HUES48 (cell line): ENCODE results near the gene LRRC15.

Experiments used
- H3K27ac ChIP-seq: one replicate; pipeline ENCODE4 v1.7.0; 2013; ENCODE audit warnings: low read depth, low read length, inconsistent platforms
- H3K27me3 ChIP-seq: 2 replicates; pipeline ENCODE4 v1.6.1; 2013; ENCODE audit warnings: mild to moderate bottlenecking, low read length; ENCODE audit not compliant: control insufficient read depth, insufficient read depth
- H3K36me3 ChIP-seq: 2 replicates; pipeline ENCODE4 v1.6.1; 2013; ENCODE audit warnings: low read length; ENCODE audit not compliant: control insufficient read depth, insufficient read depth
- H3K4me1 ChIP-seq: 2 replicates; pipeline ENCODE4 v1.6.1; 2013; ENCODE audit warnings: mild to moderate bottlenecking, low read length; ENCODE audit not compliant: control insufficient read depth, insufficient read depth
- H3K4me3 ChIP-seq: 2 replicates; pipeline ENCODE4 v1.5.1; 2013; ENCODE audit warnings: mild to moderate bottlenecking, low read depth, low read length
- H3K9ac ChIP-seq: 2 replicates; pipeline ENCODE4 v1.6.1; 2013; ENCODE audit warnings: mild to moderate bottlenecking, low read depth, low read length, moderate library complexity
- H3K9me3 ChIP-seq: 2 replicates; pipeline ENCODE4 v1.6.1; 2013; ENCODE audit warnings: low read length; ENCODE audit not compliant: control insufficient read depth, insufficient read depth

The LRRC15 gene

GRCh38 chr3:194364652-194365434 is 4.7 kb downstream of the LRRC15 start:
- Histone ChIP-seq H3K4me3 (no peak overlapping the region), H3K27me3 (peaks cover 16% of the 10 kb centered on the region), H3K27ac (no peak overlapping the region), H3K9ac (no peak overlapping the region), H3K36me3 (no peaks in the 10 kb centered on the region), H3K4me1 (peaks cover 6% of the 10 kb centered on the region; the same call in 1 of the 2 replicates), H3K9me3 (no peaks in the 10 kb centered on the region)

GRCh38 chr3:194364314-194364651 is 5.3 kb downstream of the LRRC15 start:
- no peak overlapping the region for H3K9ac ChIP-seq
- H3K4me1 ChIP-seq: peaks cover under 1% of the 10 kb centered on the region; the same call in 1 of the 2 replicates
- H3K27me3 ChIP-seq: peaks cover 11% of the 10 kb centered on the region
- no peaks in the 10 kb centered on the region for H3K9me3 ChIP-seq
- H3K4me3 ChIP-seq: no peak overlapping the region
- no peaks in the 10 kb centered on the region for H3K36me3 ChIP-seq
- H3K27ac ChIP-seq: no peak overlapping the region

DNA sequence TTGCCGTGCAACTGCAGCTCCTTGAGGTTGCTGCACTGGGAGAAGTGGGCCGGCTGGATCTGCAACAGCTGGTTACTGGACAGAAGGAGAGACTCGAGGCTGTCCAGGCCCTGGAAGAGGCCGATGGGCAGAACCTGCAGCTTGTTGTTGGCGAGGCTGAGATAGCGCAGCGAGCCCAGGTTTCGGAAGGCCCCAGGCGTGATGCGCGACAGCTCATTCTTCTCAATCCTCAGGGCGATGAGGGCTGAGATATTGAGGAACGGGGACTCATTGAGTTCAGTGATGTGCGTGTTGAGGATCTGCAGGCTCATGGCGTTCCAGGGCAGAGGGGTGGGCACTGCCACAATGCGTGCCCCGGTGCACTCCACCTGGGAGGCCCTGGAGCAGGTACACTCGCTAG is 9.0 kb downstream of the LRRC15 start:
- no peak overlapping the region for H3K9ac ChIP-seq
- H3K27ac ChIP-seq: no peak overlapping the region
- no peaks in the 10 kb centered on the region for H3K27me3 ChIP-seq

GRCh38 chr3:194357681-194358080 is 11.9 kb downstream of the LRRC15 start:
- Histone ChIP-seq H3K27ac (no peak overlapping the region), H3K36me3 (no peaks in the 10 kb centered on the region), H3K4me1 (no peaks in the 10 kb centered on the region), H3K27me3 (no peaks in the 10 kb centered on the region; the same call in 1 of the 2 replicates), H3K4me3 (no peak overlapping the region), H3K9me3 (no peaks in the 10 kb centered on the region), H3K9ac (no peak overlapping the region)

More for the DNA sequence above, 9.0 kb downstream of the LRRC15 start:
- Histone ChIP-seq H3K4me3 (no peak overlapping the region), H3K9me3 (no peaks in the 10 kb centered on the region), H3K4me1 (no peaks in the 10 kb centered on the region), H3K36me3 (no peaks in the 10 kb centered on the region)

GRCh38 chr3:194355379-194355778 is 14.2 kb downstream of the LRRC15 start:
- no peaks in the 10 kb centered on the region for H3K4me1 ChIP-seq
- H3K9me3 ChIP-seq: no peaks in the 10 kb centered on the region
- H3K36me3 ChIP-seq: no peaks in the 10 kb centered on the region
- no peak overlapping the region for H3K27ac ChIP-seq
- no peak overlapping the region for H3K9ac ChIP-seq
- no peaks in the 10 kb centered on the region; the same call in 1 of the 2 replicates for H3K27me3 ChIP-seq
- no peak overlapping the region for H3K4me3 ChIP-seq

- Histone ChIP-seq H3K27ac (no peak overlapping the region), H3K4me3 (no peak overlapping the region), H3K4me1 (no peaks in the 10 kb centered on the region), H3K9ac (no peak overlapping the region), H3K36me3 (no peaks in the 10 kb centered on the region), H3K9me3 (no peaks in the 10 kb centered on the region), H3K27me3 (no peaks in the 10 kb centered on the region; the same call in 1 of the 2 replicates)
These were observed 15.2 kb downstream of the LRRC15 start for GRCh38 chr3:194354315-194354714.

GRCh38 chr3:194352667-194353246 is 16.8 kb downstream of the LRRC15 start:
- H3K27ac ChIP-seq: no peak overlapping the region
- no peaks in the 10 kb centered on the region for H3K4me1 ChIP-seq
- H3K4me3 ChIP-seq: no peak overlapping the region
- H3K27me3 ChIP-seq: no peaks in the 10 kb centered on the region; the same call in 1 of the 2 replicates
- no peaks in the 10 kb centered on the region for H3K36me3 ChIP-seq
- H3K9me3 ChIP-seq: no peaks in the 10 kb centered on the region
- no peak overlapping the region for H3K9ac ChIP-seq

DNA sequence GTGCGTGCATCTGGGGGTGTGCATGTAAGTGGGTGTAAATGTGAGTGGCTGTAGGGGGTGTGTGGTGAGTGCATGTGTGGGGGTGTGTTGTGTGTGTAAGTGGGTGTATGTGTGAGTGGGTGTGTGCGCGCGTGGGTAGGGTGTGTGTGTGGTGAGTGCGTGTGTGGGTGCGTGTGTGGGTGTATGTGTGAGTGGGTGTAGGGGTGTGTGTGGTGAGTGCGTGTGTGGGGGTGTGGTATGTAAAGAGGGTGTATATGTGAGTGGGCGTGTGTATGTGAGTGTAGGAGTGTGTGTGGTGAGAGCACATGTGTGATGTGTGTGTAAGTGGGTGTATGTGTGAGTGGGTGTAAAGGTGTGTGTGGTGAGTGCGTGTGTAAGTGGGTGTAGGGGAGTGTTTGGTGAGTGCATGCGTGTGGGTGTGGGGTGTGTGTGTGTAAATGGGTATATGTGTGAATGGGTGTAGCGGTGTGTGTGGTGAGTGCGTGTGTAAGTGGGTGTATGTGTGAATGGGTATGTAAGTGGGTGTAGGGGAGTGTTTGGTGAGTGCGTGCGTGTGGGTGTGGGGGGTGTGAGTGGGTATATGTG is 17.5 kb downstream of the LRRC15 start:
- Histone ChIP-seq H3K27ac (no peak overlapping the region), H3K36me3 (no peaks in the 10 kb centered on the region), H3K27me3 (no peaks in the 10 kb centered on the region; the same call in 1 of the 2 replicates), H3K9me3 (no peaks in the 10 kb centered on the region), H3K9ac (no peak overlapping the region), H3K4me3 (no peak overlapping the region), H3K4me1 (no peaks in the 10 kb centered on the region)

DNA sequence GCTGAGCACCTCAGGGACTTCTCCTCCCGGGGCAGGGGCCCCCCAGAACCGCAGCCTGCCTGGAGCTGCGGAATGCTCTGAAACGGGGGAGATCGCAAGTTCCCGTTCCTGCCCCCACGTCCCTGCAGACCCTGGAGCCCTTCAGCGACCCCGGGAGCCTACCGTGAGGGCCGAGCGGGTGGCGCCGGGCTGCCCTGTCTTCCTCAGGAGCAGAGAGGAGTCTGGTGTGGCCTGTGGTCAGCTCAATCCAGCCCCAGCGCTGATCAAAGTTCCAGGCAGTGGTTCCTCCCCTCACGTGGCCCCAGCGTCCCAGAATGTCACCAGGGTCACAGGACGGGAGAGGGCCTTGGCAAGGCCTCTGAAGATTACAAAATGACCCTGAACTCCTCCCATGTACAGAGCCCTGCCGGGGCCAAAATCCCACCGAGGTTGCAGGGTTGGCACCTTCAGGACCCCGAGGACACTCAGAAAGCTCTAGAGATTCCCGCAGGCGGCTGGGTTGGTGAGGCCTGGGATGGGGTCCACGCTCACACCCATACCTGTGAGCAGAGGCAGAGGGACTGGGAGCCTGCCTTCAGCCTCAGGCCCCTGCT is 18.4 kb downstream of the LRRC15 start, which contains the start of gene CPN2:
CPN2 (minus strand) TSS at position 249 of the 593 bp plus-strand sequence. CDS start 8,626 bp downstream, outside the sequence.
- H3K9ac ChIP-seq: no peak within 1 kb of the TSS

GRCh38 chr3:194350726-194351071 is 18.8 kb downstream of the LRRC15 start:
- H3K4me1 ChIP-seq: no peaks in the 10 kb centered on the region
- no peaks in the 10 kb centered on the region; the same call in 1 of the 2 replicates for H3K27me3 ChIP-seq
- H3K36me3 ChIP-seq: no peaks in the 10 kb centered on the region
- no peak overlapping the region for H3K27ac ChIP-seq
- H3K9me3 ChIP-seq: no peaks in the 10 kb centered on the region
- H3K9ac ChIP-seq: no peak overlapping the region
- no peak overlapping the region for H3K4me3 ChIP-seq

More for the DNA sequence above, 18.4 kb downstream of the LRRC15 start, which contains the start of gene CPN2:
- no peak within 1 kb of the TSS for H3K27ac ChIP-seq
- H3K27me3 ChIP-seq: no peaks in the 10 kb centered on the region; the same call in 1 of the 2 replicates
- no peak within 1 kb of the TSS for H3K4me3 ChIP-seq
- no peaks in the 10 kb centered on the region for H3K36me3 ChIP-seq
- H3K9me3 ChIP-seq: no peaks in the 10 kb centered on the region
- no peaks in the 10 kb centered on the region for H3K4me1 ChIP-seq

DNA sequence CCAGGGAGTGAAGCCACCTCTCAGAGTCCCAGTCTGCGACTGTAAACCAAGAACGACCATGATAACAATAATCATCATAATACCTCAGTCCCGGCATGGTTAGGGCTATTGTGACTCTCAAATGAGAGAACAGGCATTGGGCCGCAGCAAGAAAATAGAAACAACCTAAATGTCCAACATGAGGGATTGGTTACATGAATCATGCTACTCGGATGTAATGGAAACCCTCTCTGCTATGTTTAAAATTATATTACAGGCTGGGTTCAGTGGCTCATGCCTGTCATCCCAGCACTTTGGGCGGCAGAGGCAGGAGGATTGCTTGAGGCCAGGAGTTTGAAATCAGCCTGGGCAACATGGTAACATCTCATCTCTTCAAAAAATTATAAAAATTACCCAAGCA is 21.2 kb downstream of the LRRC15 start:
- H3K4me3 ChIP-seq: no peak overlapping the region
- H3K9ac ChIP-seq: no peak overlapping the region
- H3K4me1 ChIP-seq: no peaks in the 10 kb centered on the region
- H3K36me3 ChIP-seq: no peaks in the 10 kb centered on the region
- H3K27ac ChIP-seq: no peak overlapping the region
- H3K27me3 ChIP-seq: peaks cover 4% of the 10 kb centered on the region
- no peaks in the 10 kb centered on the region for H3K9me3 ChIP-seq
